ENCODE data around the gene RPS21. TPM values are rescaled to one million over a fixed set of nuclear protein-coding genes. Genes with fewer than 3 reads are reported as not detected.

Gene RPS21
- total RNA-seq, 1 donor from 2014 or later, result 1,629 TPM

DNA sequence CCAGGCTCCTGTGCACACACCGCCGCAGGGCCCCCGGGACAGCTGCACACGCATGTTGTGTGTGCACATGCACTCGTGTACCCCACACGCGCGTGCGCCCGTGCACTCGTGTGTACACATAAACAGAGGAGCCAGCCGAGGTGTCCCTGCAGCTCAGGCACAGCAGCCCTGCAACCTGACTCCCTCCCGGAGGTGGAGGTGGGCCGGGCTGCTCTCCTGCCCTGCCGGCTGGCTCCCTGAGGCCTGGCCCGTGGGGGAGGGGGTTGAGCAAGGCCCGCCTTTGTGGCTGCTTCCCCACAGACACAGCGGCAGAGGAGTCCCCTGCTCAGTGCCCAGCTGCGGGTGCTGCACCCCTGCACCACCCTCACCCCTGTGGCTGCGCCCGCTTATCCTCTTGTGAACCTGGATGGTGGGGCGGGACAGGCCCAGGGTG, 39.8 kb downstream of the RPS21 start:
- Histone ChIP-seq H3F3A (ENCODE audit: low read depth) (no peaks in the 10 kb centered on the region), H3K4me1 (peaks cover 14% of the 10 kb centered on the region), H3K4me2 (peak overlapping the region; percentile 65), H3K36me3 (no peaks in the 10 kb centered on the region), H3K27ac (no peak overlapping the region), H4K20me1 (ENCODE audit: low read depth) (no peaks in the 10 kb centered on the region), H3K4me3 (no peak overlapping the region), H3K9ac (no peak overlapping the region), H3K79me2 (ENCODE audit: low read depth) (no peaks in the 10 kb centered on the region), H3K27me3 (peaks cover 8% of the 10 kb centered on the region), H2AFZ (replicated peaks) (peak overlapping the region; percentile 82), H3K9me3 (ENCODE audit: low read depth) (no peaks in the 10 kb centered on the region)
- Mint-ChIP-seq H3K36me3 (no peaks in the 10 kb centered on the region), H3K9me3 (no peaks in the 10 kb centered on the region), H3K27ac (no peak overlapping the region), H3K4me1 (peaks cover 11% of the 10 kb centered on the region), H3K27me3 (ENCODE audit: insufficient read depth, low read depth) (peaks cover 18% of the 10 kb centered on the region), H3K4me3 (no peak overlapping the region)
- peak; percentile 67 for DNase-seq (ENCODE audit: low spot score)
- TF ChIP-seq, protein P1, sequence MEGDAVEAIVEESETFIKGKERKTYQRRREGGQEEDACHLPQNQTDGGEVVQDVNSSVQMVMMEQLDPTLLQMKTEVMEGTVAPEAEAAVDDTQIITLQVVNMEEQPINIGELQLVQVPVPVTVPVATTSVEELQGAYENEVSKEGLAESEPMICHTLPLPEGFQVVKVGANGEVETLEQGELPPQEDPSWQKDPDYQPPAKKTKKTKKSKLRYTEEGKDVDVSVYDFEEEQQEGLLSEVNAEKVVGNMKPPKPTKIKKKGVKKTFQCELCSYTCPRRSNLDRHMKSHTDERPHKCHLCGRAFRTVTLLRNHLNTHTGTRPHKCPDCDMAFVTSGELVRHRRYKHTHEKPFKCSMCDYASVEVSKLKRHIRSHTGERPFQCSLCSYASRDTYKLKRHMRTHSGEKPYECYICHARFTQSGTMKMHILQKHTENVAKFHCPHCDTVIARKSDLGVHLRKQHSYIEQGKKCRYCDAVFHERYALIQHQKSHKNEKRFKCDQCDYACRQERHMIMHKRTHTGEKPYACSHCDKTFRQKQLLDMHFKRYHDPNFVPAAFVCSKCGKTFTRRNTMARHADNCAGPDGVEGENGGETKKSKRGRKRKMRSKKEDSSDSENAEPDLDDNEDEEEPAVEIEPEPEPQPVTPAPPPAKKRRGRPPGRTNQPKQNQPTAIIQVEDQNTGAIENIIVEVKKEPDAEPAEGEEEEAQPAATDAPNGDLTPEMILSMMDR (IDR thresholded peaks at IDR 0.05), result no peak
- TF ChIP-seq EZH2 (IDR thresholded peaks at IDR 0.05), result no peak

DNA sequence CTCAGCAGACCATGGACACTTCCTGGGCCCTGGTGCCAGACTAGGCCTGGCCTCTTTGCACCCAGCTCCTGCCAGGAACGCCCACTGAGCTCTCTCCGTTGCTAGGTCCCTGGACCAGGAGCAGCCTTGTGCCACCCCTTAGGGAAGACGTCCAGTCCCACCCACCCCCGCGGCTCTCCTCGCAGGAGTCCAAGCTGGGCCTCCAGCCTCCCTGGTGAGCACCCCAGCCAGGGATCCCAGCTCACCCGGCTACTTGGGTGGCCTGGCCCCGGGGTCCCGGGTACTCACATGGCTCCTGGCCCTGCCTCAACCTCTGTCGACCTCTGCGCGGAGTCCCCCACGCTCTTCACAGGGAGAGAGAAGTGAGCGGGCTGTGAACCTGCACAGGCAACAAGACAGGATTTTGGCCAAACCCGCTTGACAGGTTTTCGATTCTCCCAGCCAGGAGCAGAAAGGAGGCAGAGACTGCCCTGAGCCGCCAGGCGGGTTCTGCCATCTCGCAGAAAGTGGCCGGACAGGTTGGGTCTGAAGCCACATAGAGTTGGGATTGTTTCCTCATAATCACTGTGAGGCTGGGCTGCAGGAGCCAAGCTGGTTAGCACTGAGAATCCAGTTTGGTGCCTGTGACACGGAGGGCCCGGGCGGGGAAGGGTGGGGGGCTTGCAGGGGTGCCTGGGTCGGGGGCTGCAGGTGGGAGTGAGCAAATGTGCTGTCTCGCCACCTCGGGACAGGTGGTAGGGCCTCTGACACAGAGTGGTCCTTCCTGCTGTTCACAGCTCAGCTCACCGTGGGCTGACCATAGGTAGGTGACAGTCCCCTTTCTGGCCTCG, 40.5 kb downstream of the RPS21 start, which contains the start of gene RBBP8NL:
Gene RBBP8NL (minus strand): TSS at position 368 of the 830 bp plus-strand sequence. CDS start 7,892 bp downstream, outside the sequence.
- Histone ChIP-seq H3K4me2 (peak within 1 kb of the TSS; percentile 65), H3K4me3 (no peak within 1 kb of the TSS), H3K4me1 (peaks cover 14% of the 10 kb centered on the region), H3K27ac (no peak within 1 kb of the TSS), H3K27me3 (peaks cover 8% of the 10 kb centered on the region), H2AFZ (replicated peaks) (peak within 1 kb of the TSS; percentile 82), H3K79me2 (ENCODE audit: low read depth) (no peaks in the 10 kb centered on the region), H4K20me1 (ENCODE audit: low read depth) (no peaks in the 10 kb centered on the region), H3K9me3 (ENCODE audit: low read depth) (no peaks in the 10 kb centered on the region), H3K9ac (no peak within 1 kb of the TSS), H3F3A (ENCODE audit: low read depth) (no peaks in the 10 kb centered on the region), H3K36me3 (no peaks in the 10 kb centered on the region)
- no peaks in the 10 kb centered on the region for H3K9me3 Mint-ChIP-seq
- TF ChIP-seq, protein P1 (IDR thresholded peaks at IDR 0.05), result no peak
- TF ChIP-seq EZH2phosphoT487 (IDR thresholded peaks at IDR 0.05) (no peak), EZH2 (IDR thresholded peaks at IDR 0.05) (no peak)
- no peak within 1 kb of the TSS for H3K4me3 Mint-ChIP-seq
- H3K36me3 Mint-ChIP-seq, result no peaks in the 10 kb centered on the region
- peaks cover 11% of the 10 kb centered on the region for H3K4me1 Mint-ChIP-seq
- H3K27me3 Mint-ChIP-seq (ENCODE audit: insufficient read depth, low read depth), result peaks cover 18% of the 10 kb centered on the region
- no peak within 1 kb of the TSS for H3K27ac Mint-ChIP-seq
- DNase-seq (ENCODE audit: low spot score), result no peak

DNA sequence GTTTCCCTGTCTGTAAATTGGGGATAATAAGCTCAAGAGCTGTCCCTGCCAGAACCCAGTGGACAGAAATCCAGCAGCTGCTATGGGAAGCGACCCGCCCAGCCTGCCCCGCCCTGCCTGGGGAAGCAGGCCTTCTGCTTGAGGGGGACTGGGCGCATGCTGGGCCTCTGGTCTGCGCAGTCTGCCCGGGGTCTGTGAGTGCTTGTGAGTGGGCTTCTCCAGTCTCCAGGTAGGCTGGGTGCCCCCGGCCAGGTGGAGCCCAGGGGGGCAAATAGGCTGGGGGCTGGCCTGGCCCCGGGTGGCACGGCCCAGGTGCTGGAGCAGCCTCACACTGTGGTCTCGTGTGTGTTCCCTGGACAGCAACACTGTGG, 41.1 kb downstream of the RPS21 start:
- Histone ChIP-seq H3K79me2 (ENCODE audit: low read depth) (no peaks in the 10 kb centered on the region), H3K9ac (no peak overlapping the region), H3K9me3 (ENCODE audit: low read depth) (no peaks in the 10 kb centered on the region), H3F3A (ENCODE audit: low read depth) (no peaks in the 10 kb centered on the region), H3K4me1 (peaks cover 14% of the 10 kb centered on the region), H3K36me3 (no peaks in the 10 kb centered on the region), H3K27ac (no peak overlapping the region), H3K27me3 (peaks cover 8% of the 10 kb centered on the region), H2AFZ (replicated peaks) (no peak overlapping the region), H3K4me3 (no peak overlapping the region), H4K20me1 (ENCODE audit: low read depth) (no peaks in the 10 kb centered on the region), H3K4me2 (no peak overlapping the region)
- H3K4me1 Mint-ChIP-seq, result peaks cover 11% of the 10 kb centered on the region
- no peaks in the 10 kb centered on the region for H3K9me3 Mint-ChIP-seq
- peaks cover 18% of the 10 kb centered on the region for H3K27me3 Mint-ChIP-seq (ENCODE audit: insufficient read depth, low read depth)
- DNase-seq (ENCODE audit: low spot score), result no peak
- no peaks in the 10 kb centered on the region for H3K36me3 Mint-ChIP-seq
- TF ChIP-seq EZH2phosphoT487 (IDR thresholded peaks at IDR 0.05) (no peak), EZH2 (IDR thresholded peaks at IDR 0.05) (no peak)
- TF ChIP-seq, protein P1 (IDR thresholded peaks at IDR 0.05), result no peak
- H3K4me3 Mint-ChIP-seq, result no peak overlapping the region
- H3K27ac Mint-ChIP-seq, result no peak overlapping the region
